Measurements from ENCODE around the gene ATP6V0C.
"Not testable (repeated sequence)": the region's sequence is repeated elsewhere in the genome, so short reads cannot be mapped to it uniquely, and the experiment has no call there.

Gene ATP6V0C

GRCh38 chr16:2529061-2529931 is 15.5 kb downstream of the ATP6V0C start:
- no peak overlapping the region for H3K4me3 ChIP-seq (ENCODE audit: low read length)
- no peak for TF ChIP-seq CTCF (conservative IDR thresholded peaks at IDR 0.05; ENCODE audit: low read length)
- DNase-seq (ENCODE audit: low read depth), result no peak

GRCh38 chr16:2529961-2530628 is 16.3 kb downstream of the ATP6V0C start:
- no peak for DNase-seq (ENCODE audit: low read depth)
- TF ChIP-seq CTCF (conservative IDR thresholded peaks at IDR 0.05; ENCODE audit: low read length), result no peak
- no peak overlapping the region for H3K4me3 ChIP-seq (ENCODE audit: low read length)

- no peak overlapping the region for H3K4me3 ChIP-seq (ENCODE audit: low read length)
- no peak for DNase-seq (ENCODE audit: low read depth)
- TF ChIP-seq CTCF (conservative IDR thresholded peaks at IDR 0.05; ENCODE audit: low read length), result no peak
Observed at GRCh38 chr16:2530629-2531318, 17.0 kb downstream of the ATP6V0C start.

GRCh38 chr16:2531371-2531695 is 17.6 kb downstream of the ATP6V0C start, which contains the start of gene CEMP1:
Gene CEMP1, minus strand, starts transcription at chr16:2531408. Its CDS starts 335 bp downstream, at chr16:2531073.
- no peak for TF ChIP-seq CTCF (conservative IDR thresholded peaks at IDR 0.05; ENCODE audit: low read length)
- peak within 1 kb of the TSS; percentile 76 for H3K4me3 ChIP-seq (ENCODE audit: low read length)
- no peak for DNase-seq (ENCODE audit: low read depth)

- DNase-seq (ENCODE audit: low read depth), result peak; percentile 96
- no peak for TF ChIP-seq CTCF (conservative IDR thresholded peaks at IDR 0.05; ENCODE audit: low read length)
- H3K4me3 ChIP-seq (ENCODE audit: low read length), result peak overlapping the region; percentile 76
Observed at GRCh38 chr16:2531696-2532493, 18.1 kb downstream of the ATP6V0C start.

GRCh38 chr16:2532494-2533141 is 18.9 kb downstream of the ATP6V0C start:
- TF ChIP-seq CTCF (conservative IDR thresholded peaks at IDR 0.05; ENCODE audit: low read length), result no peak
- DNase-seq (ENCODE audit: low read depth), result peak; percentile 42
- peak overlapping the region; percentile 76 for H3K4me3 ChIP-seq (ENCODE audit: low read length)

DNA sequence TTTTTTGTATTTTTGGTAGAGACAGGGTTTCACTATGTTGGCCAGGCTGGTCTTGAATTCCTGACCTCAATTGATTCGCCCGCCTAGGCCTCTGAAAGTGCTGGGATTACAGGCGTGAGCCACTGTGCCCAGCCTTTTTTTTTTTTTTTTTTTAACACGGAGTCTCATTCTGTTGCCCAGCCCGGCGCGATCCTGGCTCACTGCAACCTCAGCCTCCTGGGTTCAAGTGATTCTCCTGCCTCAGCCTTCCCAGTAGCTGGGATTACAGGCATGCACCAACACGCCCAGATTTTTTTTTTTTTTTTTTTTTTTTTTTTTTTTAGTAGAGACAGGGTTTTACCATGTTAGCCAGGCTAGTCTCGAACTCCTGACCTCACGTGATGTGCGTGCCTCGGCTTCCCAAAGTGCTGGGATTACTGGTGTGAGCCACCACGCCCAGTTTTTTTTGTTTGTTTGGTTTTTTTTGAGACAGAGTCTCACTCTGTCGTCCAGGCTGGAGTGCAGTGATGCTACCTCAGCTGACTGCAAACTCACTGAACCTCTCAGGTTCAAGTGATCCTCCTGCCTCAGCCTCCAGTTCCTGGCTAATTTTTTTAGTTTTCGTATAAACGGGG is 19.5 kb downstream of the ATP6V0C start:
- not testable (repeated sequence) for DNase-seq (ENCODE audit: low read depth); H3K4me3 ChIP-seq (ENCODE audit: low read length)
